Natural killer cell (primary cell): ENCODE results near the gene NUP133. TPM values are rescaled to one million over a fixed set of nuclear protein-coding genes. Genes with fewer than 3 reads are reported as not detected.
A peak's percentile ranks its signal among the peaks of the same experiment; 100 is the strongest.

Source experiments
- ATAC-seq, 3 donors: fragments of 150-1000 bp in 2 of 3; fragments of 200-7000 bp in 1 of 3; cut with Tn5 transposase; 1 replicate in 1 of 3; 2 replicates in 2 of 3; pipeline ENCODE4 v1.10.0; 2021; ENCODE audit warnings: mild to moderate bottlenecking in 2 of 3, moderate library complexity in 2 of 3
- DNase-seq, 2 donors: peaks; one replicate each; pipeline versions ENCODE4 v3.0.0 to v3.0.0-alpha.2; 2013 to 2021; ENCODE audit warnings: mixed read lengths in 1 of 2
- H3K27ac ChIP-seq: one replicate; pipeline ENCODE4 v1.5.1; 2013; ENCODE audit warnings: mild to moderate bottlenecking, low read length
- H3K27me3 ChIP-seq: one replicate; pipeline ENCODE4 v1.6.1; 2013; ENCODE audit warnings: low read length; ENCODE audit not compliant: control insufficient read depth, insufficient read depth
- H3K36me3 ChIP-seq: one replicate; pipeline ENCODE4 v1.6.1; 2013; ENCODE audit warnings: low read length; ENCODE audit not compliant: control insufficient read depth, insufficient read depth
- H3K4me1 ChIP-seq: one replicate; pipeline ENCODE4 v1.6.1; 2013; ENCODE audit warnings: low read length; ENCODE audit not compliant: control insufficient read depth, insufficient read depth
- H3K4me3 ChIP-seq: one replicate; pipeline ENCODE4 v1.5.1; 2013; ENCODE audit warnings: low read length
- H3K9me3 ChIP-seq: one replicate; pipeline ENCODE4 v1.6.1; 2013; ENCODE audit warnings: low read length; ENCODE audit not compliant: control insufficient read depth, insufficient read depth
- H3K27ac Mint-ChIP-seq, 2 donors: one replicate each; pipeline ENCODE4 v1.8.0; 2022; ENCODE audit warnings: mild to moderate bottlenecking in 2 of 2, mixed read lengths in 2 of 2, moderate library complexity in 1 of 2
- H3K27me3 Mint-ChIP-seq, 2 donors: one replicate each; pipeline ENCODE4 v1.8.0; 2022; ENCODE audit warnings: low read depth in 2 of 2, mixed read lengths in 2 of 2
- H3K36me3 Mint-ChIP-seq: one replicate; pipeline ENCODE4 v1.8.0; 2022; ENCODE audit warnings: mixed read lengths
- H3K4me1 Mint-ChIP-seq, 2 donors: one replicate each; pipeline ENCODE4 v1.8.0; 2022; ENCODE audit warnings: mixed read lengths in 2 of 2
- H3K4me3 Mint-ChIP-seq: one replicate; pipeline ENCODE4 v1.8.0; 2022; ENCODE audit warnings: mild to moderate bottlenecking, moderate library complexity, mixed read lengths
- H3K9me3 Mint-ChIP-seq, 2 donors: one replicate each; pipeline ENCODE4 v1.8.0; 2022; ENCODE audit warnings: mixed read lengths in 2 of 2
- CTCF ChIP-seq: fragments of 200-600 bp; IDR thresholded peaks from one replicate; pipeline ENCODE4 v1.8.0; 2022; ENCODE audit warnings: antibody characterized with exemption
- WGBS: methylation state at CpG from one replicate; pipeline ENCODE4 v1.1.7; 2013; ENCODE audit warnings: missing lambda C conversion rate; ENCODE audit not compliant: insufficient coverage; 5-methylcytosine and 5-hydroxymethylcytosine counted together
- intact Hi-C: fragments of 100-400 bp; cut with micrococcal nuclease; formaldehyde crosslinking; loops from one replicate; pipeline ENCODE4 v1.14.2; 2022
- total RNA-seq, 4 donors: library from RNA; stranded (reverse); fragments of 120-200 nt in 1 of 4; gene quantifications; one replicate each; pipeline versions ENCODE4 v1.2.3 to v1.2.4, GENCODE V29; 2013 to 2022

Gene NUP133
- total RNA-seq, 3 donors from 2014 or later (not counting 1 experiment from before 2014, with no cell fraction given), result 34.5 to 40.1 (median 38.4) TPM

- intact Hi-C loops, result no loop called here
- TF ChIP-seq CTCF, result no peak
- DNase-seq (no peak), ATAC-seq (no peak)
- Histone ChIP-seq H3K9me3 (no peaks in the 10 kb centered on the region), H3K27me3 (no peaks in the 10 kb centered on the region), H3K4me3 (no peak overlapping the region), H3K27ac (no peak overlapping the region), H3K4me1 (no peaks in the 10 kb centered on the region), H3K36me3 (peaks cover 23% of the 10 kb centered on the region)
- Mint-ChIP-seq H3K27ac (peak overlapping the region in 1 of 2 donors; percentile 22), H3K4me3 (no peak overlapping the region), H3K36me3 (no peaks in the 10 kb centered on the region), H3K4me1 (peaks cover 10 to 18% of the 10 kb centered on the region in 2 donors), H3K9me3 (no peaks in the 10 kb centered on the region), H3K27me3 (no peaks in the 10 kb centered on the region)
- 98% methylated on average over 6 of the region's 7 CpGs for WGBS
Measured at GRCh38 chr1:229547542-229547941, 39.4 kb upstream of the NUP133 start.

GRCh38 chr1:229544587-229544986 is 36.4 kb upstream of the NUP133 start:
- no peaks in the 10 kb centered on the region for H3K36me3 Mint-ChIP-seq
- Histone ChIP-seq H3K4me1 (no peaks in the 10 kb centered on the region), H3K27me3 (no peaks in the 10 kb centered on the region), H3K36me3 (peaks cover 45% of the 10 kb centered on the region), H3K4me3 (no peak overlapping the region), H3K9me3 (no peaks in the 10 kb centered on the region), H3K27ac (no peak overlapping the region)
- H3K4me1 Mint-ChIP-seq, result peaks cover 0 to 11% of the 10 kb centered on the region in 2 donors
- TF ChIP-seq CTCF, result no peak
- no peak for ATAC-seq
- H3K4me3 Mint-ChIP-seq, result no peak overlapping the region
- WGBS, result no CpG with 5 or more reads among the region's 1 CpG
- DNase-seq, result no peak
- no peaks in the 10 kb centered on the region for H3K27me3 Mint-ChIP-seq
- no peaks in the 10 kb centered on the region for H3K9me3 Mint-ChIP-seq
- intact Hi-C loops, result no loop called here
- H3K27ac Mint-ChIP-seq, result no peak overlapping the region

- H3K9me3 Mint-ChIP-seq, result no peaks in the 10 kb centered on the region
- DNase-seq, result no peak
- H3K4me3 Mint-ChIP-seq, result no peak overlapping the region
- WGBS, result 92% methylated on average over 6 of the region's 6 CpGs
- no peak for ATAC-seq
- Histone ChIP-seq H3K27ac (no peak overlapping the region), H3K4me1 (no peaks in the 10 kb centered on the region), H3K9me3 (no peaks in the 10 kb centered on the region), H3K27me3 (no peaks in the 10 kb centered on the region), H3K36me3 (peaks cover 52% of the 10 kb centered on the region), H3K4me3 (no peak overlapping the region)
- no peak overlapping the region for H3K27ac Mint-ChIP-seq
- H3K36me3 Mint-ChIP-seq, result peaks cover 10% of the 10 kb centered on the region
- intact Hi-C loops, result no loop called here
- no peaks in the 10 kb centered on the region for H3K27me3 Mint-ChIP-seq
- TF ChIP-seq CTCF, result no peak
- H3K4me1 Mint-ChIP-seq, result peaks cover 0 to 7% of the 10 kb centered on the region in 2 donors
Measured at GRCh38 chr1:229539863-229540506, 31.8 kb upstream of the NUP133 start.

GRCh38 chr1:229538945-229539344 is 30.8 kb upstream of the NUP133 start:
- intact Hi-C loops, result no loop called here
- TF ChIP-seq CTCF, result no peak
- no peak for DNase-seq
- Histone ChIP-seq H3K9me3 (no peaks in the 10 kb centered on the region), H3K27me3 (no peaks in the 10 kb centered on the region), H3K36me3 (peaks cover 51% of the 10 kb centered on the region), H3K4me3 (no peak overlapping the region), H3K27ac (no peak overlapping the region), H3K4me1 (no peaks in the 10 kb centered on the region)
- Mint-ChIP-seq H3K4me1 (peaks cover 0 to 7% of the 10 kb centered on the region in 2 donors), H3K27ac (no peak overlapping the region), H3K27me3 (no peaks in the 10 kb centered on the region), H3K4me3 (no peak overlapping the region), H3K36me3 (peaks cover 12% of the 10 kb centered on the region), H3K9me3 (no peaks in the 10 kb centered on the region)
- WGBS, result 99% methylated on average over 5 of the region's 5 CpGs
- ATAC-seq, result no peak
